Superior temporal gyrus (tissue), 1 donor: ENCODE data around the gene CTSW.

ENCODE experiments used
- DNase-seq: peaks from one replicate; pipeline ENCODE4 v3.0.0-alpha.2; 2016; ENCODE audit errors: extremely low spot score

CTSW gene

DNA sequence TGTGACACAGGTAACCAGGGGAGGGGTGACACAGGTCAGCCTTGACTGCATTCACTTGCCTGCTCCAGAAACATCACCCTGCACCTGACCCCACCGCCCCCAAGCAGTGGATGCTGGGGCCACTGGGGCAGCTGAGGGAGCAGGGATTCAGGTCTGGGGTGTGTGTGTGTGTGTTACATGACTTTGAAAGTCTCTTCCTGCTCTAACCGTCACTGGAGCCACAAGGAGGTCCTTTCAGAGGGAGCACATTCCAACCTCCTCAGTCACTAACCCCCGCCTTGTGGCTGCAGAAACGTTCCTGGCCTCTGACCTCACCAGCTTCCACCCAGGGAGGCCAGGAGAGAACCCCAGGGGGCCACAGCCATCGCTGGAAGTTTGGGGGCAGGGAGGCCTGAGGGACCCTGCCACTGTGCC, 23.4 kb downstream of the CTSW start:
- DNase-seq = no peak

DNA sequence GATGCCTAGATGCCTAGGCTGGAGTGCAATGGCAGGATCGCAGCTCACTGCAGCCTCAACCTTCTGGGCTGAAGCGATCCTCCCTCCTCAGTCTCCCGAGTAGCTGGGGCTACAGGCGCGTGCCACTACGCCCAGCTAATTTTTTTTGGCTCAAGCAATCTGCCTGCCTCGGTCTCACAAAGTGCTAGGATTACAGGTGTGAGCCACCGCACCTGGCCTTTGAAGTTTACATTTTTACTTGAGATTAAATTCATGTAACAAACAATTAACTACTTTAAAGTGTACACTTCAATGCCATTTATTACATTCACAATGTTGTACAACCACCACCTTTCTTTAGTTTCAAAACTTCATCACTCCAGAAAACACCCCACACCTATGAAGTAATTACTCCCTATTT, 24.1 kb downstream of the CTSW start:
- no peak for DNase-seq

DNA sequence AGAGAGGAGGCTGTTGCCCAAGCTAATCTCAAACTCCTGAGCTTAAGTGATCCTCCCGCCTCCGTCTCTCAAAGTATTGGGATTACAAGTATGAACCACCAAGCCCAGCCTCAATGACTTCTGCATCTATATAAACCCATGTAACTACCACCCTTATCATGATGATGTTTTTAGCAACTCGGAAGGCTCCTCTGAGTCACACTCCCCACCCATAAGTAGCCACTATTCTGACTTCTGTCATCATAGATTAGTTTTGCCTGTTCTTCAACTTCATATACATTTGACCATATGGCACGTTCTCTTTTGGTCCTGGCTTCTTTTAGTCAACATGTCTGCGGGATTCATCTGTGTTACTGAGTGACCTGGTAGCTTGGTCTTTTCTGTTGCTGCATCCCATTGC, 27.0 kb downstream of the CTSW start:
- no peak for DNase-seq

DNA sequence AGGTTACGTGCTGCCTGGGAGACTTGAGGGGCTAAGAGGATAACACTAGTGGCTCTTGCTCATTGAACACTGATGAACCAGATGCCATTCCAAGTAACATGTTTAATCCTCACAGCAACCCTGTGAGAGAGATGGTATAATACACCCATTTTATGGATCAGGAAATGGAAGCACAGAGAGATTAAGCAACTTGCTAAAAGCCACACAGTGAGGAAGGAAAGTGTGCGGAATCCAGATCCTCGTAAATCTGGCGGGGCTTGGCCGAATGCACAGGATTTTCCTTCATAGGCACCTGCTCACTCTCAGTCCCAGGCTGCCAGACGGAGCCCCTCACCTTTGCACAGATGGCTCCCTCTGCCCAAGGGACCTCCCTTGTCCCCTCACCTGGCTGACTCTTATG, 28.2 kb downstream of the CTSW start:
- DNase-seq = no peak

GRCh38 chr11:65911682-65912568, 32.3 kb downstream of the CTSW start:
- DNase-seq = no peak

DNA sequence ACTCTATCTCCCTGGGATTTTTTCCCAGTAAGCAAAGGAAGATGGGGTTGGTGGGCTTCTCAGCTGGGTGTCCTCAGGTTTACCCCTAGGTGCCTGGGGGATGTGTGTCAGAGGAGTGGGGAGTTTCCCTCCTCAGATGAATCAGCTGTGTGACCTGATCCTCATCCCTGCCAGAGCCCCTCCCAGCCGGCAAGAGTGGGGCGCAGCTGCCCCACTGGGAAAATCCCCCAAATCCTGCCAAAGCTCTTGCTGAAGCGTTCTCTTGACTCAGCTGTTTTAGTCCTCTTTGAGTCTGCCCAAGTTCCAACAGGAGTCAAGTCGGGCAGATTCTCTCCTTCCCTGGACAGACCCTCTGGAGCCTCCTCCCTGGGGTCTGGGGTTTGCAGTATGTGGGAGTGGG, 33.2 kb downstream of the CTSW start:
- DNase-seq = no peak

- no peak for DNase-seq
Measured at GRCh38 chr11:65915101-65915820, 35.6 kb downstream of the CTSW start.

DNA sequence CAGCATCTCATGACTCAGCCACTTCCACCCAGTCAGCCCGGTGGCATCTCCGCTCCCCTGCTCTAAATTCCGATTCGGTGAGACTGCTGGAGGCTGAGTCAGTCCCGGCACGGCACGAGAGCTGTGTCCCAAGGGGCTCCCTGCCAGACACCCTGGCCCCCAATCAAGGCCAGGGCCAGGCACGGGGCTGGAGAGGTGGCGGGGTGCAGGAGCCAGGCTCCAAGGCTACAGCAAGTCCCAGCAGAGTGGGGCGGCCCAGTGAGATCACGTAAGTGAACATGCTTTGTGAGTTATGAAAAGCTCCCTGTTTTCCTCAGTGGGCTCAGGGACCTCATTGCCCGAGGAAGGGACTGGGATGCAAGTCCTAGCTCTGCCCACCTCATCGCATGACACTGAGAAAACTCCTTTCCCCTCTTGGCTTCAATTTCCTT, 36.2 kb downstream of the CTSW start:
- no peak for DNase-seq

DNA sequence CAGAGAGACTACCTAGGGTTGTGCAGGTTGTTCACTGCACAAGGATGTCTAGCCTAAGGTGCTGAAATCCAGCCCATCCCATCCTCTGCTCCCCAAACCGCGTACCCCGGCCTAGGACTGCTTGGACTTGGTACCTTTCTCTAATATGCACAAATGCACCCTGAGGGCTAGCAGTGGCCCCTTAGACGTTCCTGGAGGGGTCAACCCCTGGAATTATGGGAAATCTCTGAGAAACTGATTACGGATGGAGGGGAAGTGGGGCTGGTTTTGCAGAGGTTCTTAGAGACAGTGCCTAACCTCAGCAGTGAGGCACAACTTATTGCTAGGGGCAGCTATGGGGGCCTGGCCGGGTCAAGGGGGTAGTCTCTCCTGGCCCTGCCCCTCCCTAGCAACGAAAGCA, 36.8 kb downstream of the CTSW start:
- no peak for DNase-seq

- DNase-seq = no peak
Measured at GRCh38 chr11:65917077-65917433, 37.4 kb downstream of the CTSW start.

DNA sequence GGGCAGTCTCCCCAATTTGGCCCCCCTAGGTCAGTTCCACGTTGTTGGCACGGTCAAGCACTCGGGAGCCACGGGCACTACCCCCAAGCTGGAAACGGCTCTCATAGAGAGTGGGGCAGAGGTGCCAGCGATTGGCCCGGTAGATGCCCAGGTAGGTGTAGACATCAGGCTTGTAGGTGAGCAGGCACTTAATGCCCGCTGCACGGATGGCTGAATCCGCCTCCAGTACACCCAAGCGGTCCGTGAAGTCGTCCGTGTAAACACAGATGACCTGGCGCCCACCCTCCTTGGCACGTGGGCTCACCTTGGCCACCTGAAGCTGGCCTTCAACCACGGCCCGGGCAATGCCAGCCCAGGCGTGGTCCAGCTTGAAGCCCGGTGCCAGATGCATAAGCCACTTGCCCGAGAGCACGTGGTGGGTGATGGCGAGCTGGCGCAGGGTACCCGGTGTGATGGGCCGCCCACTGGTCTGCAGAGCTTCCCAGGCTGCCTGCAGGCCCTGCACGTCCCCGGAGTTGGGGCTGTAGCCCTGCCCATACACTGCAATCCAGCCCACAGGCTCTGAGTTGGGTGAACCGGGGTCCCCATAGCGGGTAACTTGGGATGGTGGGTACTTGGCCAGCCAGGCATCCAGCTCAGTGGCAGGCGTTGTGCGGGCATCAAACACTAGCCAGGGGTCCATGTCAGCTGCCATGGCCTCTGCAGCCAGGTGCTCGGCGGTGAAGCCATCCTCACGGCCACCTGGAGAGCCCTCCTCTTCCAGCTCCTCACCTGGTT, 38.0 kb downstream of the CTSW start:
- no peak for DNase-seq

- no peak for DNase-seq
Measured at GRCh38 chr11:65918211-65919140, 38.8 kb downstream of the CTSW start, which contains the start of gene C11orf68. TSS of gene C11orf68 (minus strand) at chr11:65919062. CDS start at chr11:65919031, 31 bp downstream.

- DNase-seq = peak; percentile 97
Measured at GRCh38 chr11:65919141-65919572, 39.5 kb downstream of the CTSW start, which contains the start of gene DRAP1. TSS of gene DRAP1 (plus strand) at chr11:65919426. CDS start at chr11:65919502, 76 bp downstream.

DNA sequence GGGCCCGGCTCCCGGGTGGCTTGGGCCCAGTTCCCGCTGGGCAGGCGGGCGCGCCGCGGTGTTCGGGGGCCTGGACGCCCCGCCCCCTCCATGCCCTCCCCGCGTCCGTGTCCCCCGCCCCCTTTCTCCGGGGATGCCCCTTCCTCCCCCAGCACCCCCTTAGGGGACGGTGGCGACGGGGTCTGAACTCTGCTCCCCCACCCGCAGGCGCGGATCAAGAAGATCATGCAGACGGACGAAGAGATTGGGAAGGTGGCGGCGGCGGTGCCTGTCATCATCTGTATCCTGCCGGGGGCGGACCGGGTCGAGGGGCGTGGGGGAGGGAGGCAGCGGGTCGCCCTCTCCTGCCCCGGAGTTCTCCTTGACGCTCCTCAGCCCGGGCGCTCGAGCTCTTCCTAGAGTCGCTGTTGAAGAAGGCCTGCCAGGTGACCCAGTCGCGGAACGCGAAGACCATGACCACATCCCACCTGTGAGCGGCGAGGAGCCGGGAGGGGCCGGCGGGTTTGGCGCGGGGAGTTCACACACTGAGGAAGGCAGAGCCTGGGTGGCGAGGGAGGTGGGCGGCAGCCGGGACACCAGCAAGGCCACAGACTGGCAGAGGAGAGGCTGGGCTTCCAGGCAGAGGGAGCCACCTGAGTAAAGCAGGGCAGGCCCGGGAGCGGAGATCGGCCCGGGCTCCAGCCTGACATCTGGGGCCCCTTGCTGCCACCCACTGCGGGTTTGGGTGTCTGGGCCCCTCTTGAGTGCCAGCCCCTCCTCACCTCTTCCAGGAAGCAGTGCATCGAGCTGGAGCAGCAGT, 40.1 kb downstream of the CTSW start:
- no peak for DNase-seq

GRCh38 chr11:65920372-65920802, 40.8 kb downstream of the CTSW start:
- no peak for DNase-seq

GRCh38 chr11:65921033-65921555, 41.5 kb downstream of the CTSW start:
- no peak for DNase-seq

- no peak for DNase-seq
Measured at GRCh38 chr11:65921876-65922275, 42.2 kb downstream of the CTSW start.

DNA sequence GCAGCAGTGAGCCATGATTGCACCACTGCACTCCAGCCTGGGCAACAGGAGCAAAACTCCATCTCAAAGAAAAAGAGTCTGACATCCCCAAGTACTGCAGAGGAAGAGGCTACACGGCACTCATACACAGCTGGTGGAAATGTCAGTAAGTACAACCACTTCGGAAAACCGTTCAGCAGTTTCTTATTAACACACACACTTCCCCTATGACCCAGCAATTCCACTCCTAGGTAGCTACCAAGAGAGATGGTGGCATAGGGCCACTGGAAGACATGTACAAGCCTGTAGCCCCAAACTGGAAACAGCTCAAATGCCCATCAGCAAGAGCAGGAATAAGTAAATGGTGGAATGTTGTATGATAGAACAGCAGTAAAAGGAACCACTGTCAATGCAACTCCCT, 42.9 kb downstream of the CTSW start:
- DNase-seq = no peak

DNA sequence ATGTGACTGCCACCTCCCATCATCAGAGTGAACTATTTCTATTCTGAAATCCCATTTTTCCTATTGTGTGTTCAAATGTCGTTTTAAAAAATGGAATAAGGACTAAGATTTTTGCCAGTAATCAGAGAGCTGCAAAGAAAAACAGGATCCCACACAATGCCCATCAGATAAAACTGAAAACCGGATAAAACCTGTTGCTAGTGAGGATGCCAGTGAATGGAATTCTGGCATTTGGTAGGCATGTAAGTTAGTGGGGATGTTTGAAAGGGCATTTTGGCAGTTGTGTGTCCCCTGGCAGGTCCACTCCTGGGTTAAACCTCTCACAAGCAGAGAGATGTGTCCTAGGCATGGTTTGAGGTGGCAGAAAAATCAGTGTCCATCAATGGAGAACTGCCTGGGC, 45.8 kb downstream of the CTSW start:
- DNase-seq = no peak

DNA sequence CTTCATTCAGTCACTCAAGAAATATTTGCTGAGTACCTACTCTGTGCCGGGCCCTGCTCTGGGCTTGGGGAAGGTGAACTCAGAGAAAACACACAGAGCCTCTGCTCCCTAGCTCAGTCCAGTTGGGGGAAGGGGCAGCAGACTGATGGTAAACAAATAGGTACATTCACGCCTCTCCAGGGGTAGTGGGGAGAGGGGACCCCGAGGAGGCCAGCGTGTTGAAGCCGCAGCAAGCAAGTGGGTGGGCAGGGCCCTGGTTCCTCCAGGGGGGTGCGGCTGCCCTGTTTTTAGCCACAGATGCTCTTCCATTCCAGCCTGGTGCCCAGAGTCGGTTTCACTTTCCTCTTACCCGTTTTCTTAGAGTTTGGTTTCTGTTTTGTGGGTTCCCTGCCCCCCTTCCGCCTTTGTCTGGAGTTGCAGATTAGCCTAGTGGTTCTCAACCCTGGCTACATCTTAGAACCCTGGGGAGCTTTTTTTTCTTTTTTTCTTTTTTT, 48.3 kb downstream of the CTSW start:
- no peak for DNase-seq
